HFFc6 (cell line): ENCODE results near the gene ACSS2. TPM values are rescaled to one million over a fixed set of nuclear protein-coding genes. Genes with fewer than 3 reads are reported as not detected.

Experiments
- DNase-seq: peaks from one replicate; pipeline ENCODE4 v3.0.0-alpha.2; 2018
- H3K27ac Mint-ChIP-seq: 2 replicates; pipeline ENCODE4 v1.8.0; 2020; ENCODE audit warnings: mild to moderate bottlenecking, mixed read lengths
- H3K27me3 Mint-ChIP-seq: 2 replicates; pipeline ENCODE4 v1.8.0; 2021; ENCODE audit warnings: mild to moderate bottlenecking, moderate library complexity, mixed read lengths; ENCODE audit not compliant: insufficient read depth
- H3K36me3 Mint-ChIP-seq: 2 replicates; pipeline ENCODE4 v1.8.0; 2021; ENCODE audit warnings: low read depth, mixed read lengths
- H3K4me1 Mint-ChIP-seq: 2 replicates; pipeline ENCODE4 v1.8.0; 2020; ENCODE audit warnings: low read depth, mixed read lengths
- H3K4me3 Mint-ChIP-seq: 2 replicates; pipeline ENCODE4 v1.8.0; 2020; ENCODE audit warnings: mild to moderate bottlenecking, moderate library complexity, mixed read lengths
- H3K9me3 Mint-ChIP-seq: 2 replicates; pipeline ENCODE4 v1.8.0; 2020; ENCODE audit warnings: mild to moderate bottlenecking, mixed read lengths
- CTCF ChIP-seq: fragments of 200-600 bp; sonication (generic); IDR thresholded peaks from 2 replicates; pipeline ENCODE4 v1.5.0; 2021; ENCODE audit warnings: antibody characterized with exemption, mild to moderate bottlenecking
- total RNA-seq, 6 experiments: library from RNA; stranded (reverse); fragmentation: NEBNext Ultra II Directional; extraction: Animal tissue kit (Norgen Biotek cat#: 25700); gene quantifications; 2 replicates in 1 of 6; 3 replicates in 5 of 6; pipeline ENCODE4 v1.2.3, GENCODE V29; 2021

Gene ACSS2
- total RNA-seq, 6 experiments from 2014 or later, result 13.2 to 18.0 (median 15.5) TPM

GRCh38 chr20:34968042-34968775, 91.8 kb downstream of the ACSS2 start:
- no peak overlapping the region for H3K4me3 Mint-ChIP-seq
- peaks cover 9% of the 10 kb centered on the region for H3K27me3 Mint-ChIP-seq
- H3K4me1 Mint-ChIP-seq, result no peaks in the 10 kb centered on the region
- no peak for TF ChIP-seq CTCF
- H3K36me3 Mint-ChIP-seq, result no peaks in the 10 kb centered on the region
- no peak overlapping the region for H3K27ac Mint-ChIP-seq
- DNase-seq, result no peak
- no peaks in the 10 kb centered on the region for H3K9me3 Mint-ChIP-seq

GRCh38 chr20:34970193-34970840, 93.9 kb downstream of the ACSS2 start:
- no peak for DNase-seq
- Mint-ChIP-seq H3K4me1 (no peaks in the 10 kb centered on the region), H3K9me3 (no peaks in the 10 kb centered on the region), H3K4me3 (no peak overlapping the region), H3K27me3 (peaks cover 10% of the 10 kb centered on the region), H3K36me3 (no peaks in the 10 kb centered on the region), H3K27ac (no peak overlapping the region)
- no peak for TF ChIP-seq CTCF

DNA sequence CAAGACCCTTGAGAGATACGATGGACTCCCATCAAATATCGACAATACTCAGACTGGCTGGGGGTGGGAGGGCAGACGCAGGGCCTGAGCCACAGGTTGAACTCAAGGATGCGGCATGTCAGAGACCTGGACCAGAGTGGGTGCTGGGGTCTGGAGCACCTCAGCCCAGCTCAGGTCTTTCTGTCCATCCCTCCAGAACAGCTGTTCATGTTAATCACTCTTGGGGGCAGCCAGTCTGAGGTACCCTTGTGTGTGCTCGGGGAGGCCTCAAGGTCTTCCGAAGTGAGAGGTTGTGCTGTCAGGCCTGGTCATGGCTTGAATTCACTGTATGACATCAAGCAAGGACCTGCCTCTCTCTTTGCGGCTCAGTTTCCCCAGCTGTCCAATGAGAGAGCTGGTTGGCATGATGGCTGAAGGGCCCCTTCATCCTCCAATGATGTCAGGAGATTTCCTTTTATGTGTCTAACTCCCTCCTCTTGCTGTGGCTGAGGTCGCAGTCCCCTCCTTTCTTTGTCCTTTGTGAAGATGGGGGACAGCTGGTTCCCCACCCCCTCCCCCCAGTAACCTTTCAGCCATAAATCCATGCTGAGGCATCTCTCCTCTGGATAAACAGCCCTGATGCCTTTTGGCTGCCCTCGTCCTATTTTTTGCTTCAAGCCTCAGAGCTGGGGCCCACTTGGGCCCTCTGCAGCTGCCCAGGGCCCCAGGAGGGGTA, 94.6 kb downstream of the ACSS2 start:
- H3K27me3 Mint-ChIP-seq, result peaks cover 15% of the 10 kb centered on the region
- no peak for DNase-seq
- H3K36me3 Mint-ChIP-seq, result no peaks in the 10 kb centered on the region
- H3K4me3 Mint-ChIP-seq, result no peak overlapping the region
- no peak for TF ChIP-seq CTCF
- no peaks in the 10 kb centered on the region for H3K9me3 Mint-ChIP-seq
- H3K4me1 Mint-ChIP-seq, result no peaks in the 10 kb centered on the region
- H3K27ac Mint-ChIP-seq, result no peak overlapping the region

- Mint-ChIP-seq H3K27ac (no peak overlapping the region), H3K4me3 (no peak overlapping the region), H3K36me3 (no peaks in the 10 kb centered on the region), H3K27me3 (peaks cover 18% of the 10 kb centered on the region), H3K4me1 (no peaks in the 10 kb centered on the region), H3K9me3 (no peaks in the 10 kb centered on the region)
- no peak for DNase-seq
- no peak for TF ChIP-seq CTCF
Measured at GRCh38 chr20:34971561-34972235, 95.3 kb downstream of the ACSS2 start.

GRCh38 chr20:34974246-34974645, 97.8 kb downstream of the ACSS2 start:
- no peaks in the 10 kb centered on the region for H3K9me3 Mint-ChIP-seq
- TF ChIP-seq CTCF, result no peak
- H3K27ac Mint-ChIP-seq, result no peak overlapping the region
- no peaks in the 10 kb centered on the region for H3K36me3 Mint-ChIP-seq
- no peak overlapping the region for H3K4me3 Mint-ChIP-seq
- no peak for DNase-seq
- H3K27me3 Mint-ChIP-seq, result peaks cover 28% of the 10 kb centered on the region
- H3K4me1 Mint-ChIP-seq, result no peaks in the 10 kb centered on the region
